Ishikawa (cell line): ENCODE data around the gene MCF2L.

ENCODE experiments used
- CEBPB ChIP-seq: IDR thresholded peaks from 2 replicates; pipeline ENCODE4 v1.6.1; 2012
- CREB1 ChIP-seq: IDR thresholded peaks from 2 replicates; pipeline ENCODE4 v1.6.1; 2012; ENCODE audit warnings: low read depth
- EGR1 ChIP-seq: IDR thresholded peaks from 2 replicates; pipeline ENCODE4 v1.6.1; 2012
- EP300 ChIP-seq: IDR thresholded peaks from 2 replicates; pipeline ENCODE4 v1.6.1; 2012; ENCODE audit warnings: borderline replicate concordance
- FOXM1 ChIP-seq: IDR thresholded peaks from 2 replicates; pipeline ENCODE4 v1.6.1; 2012; ENCODE audit warnings: low read depth, borderline replicate concordance
- NFIC ChIP-seq: IDR thresholded peaks from 2 replicates; pipeline ENCODE4 v1.6.1; 2012
- RAD21 ChIP-seq: IDR thresholded peaks from 2 replicates; pipeline ENCODE4 v1.6.1; 2012; ENCODE audit warnings: low read depth
- TAF1 ChIP-seq: IDR thresholded peaks from 2 replicates; pipeline ENCODE4 v1.6.1; 2012; ENCODE audit warnings: low read depth, mild to moderate bottlenecking
- TCF12 ChIP-seq: IDR thresholded peaks from 2 replicates; pipeline ENCODE4 v1.6.1; 2012; ENCODE audit warnings: low read depth
- TEAD4 ChIP-seq: IDR thresholded peaks from 2 replicates; pipeline ENCODE4 v1.6.1; 2012
- YY1 ChIP-seq: IDR thresholded peaks from 2 replicates; pipeline ENCODE4 v1.6.1; 2012; ENCODE audit warnings: low read depth
- ZBTB7A ChIP-seq: IDR thresholded peaks from 2 replicates; pipeline ENCODE4 v1.6.1; 2012; ENCODE audit warnings: low read depth
- TF ChIP-seq, protein P1 (sequence below): IDR thresholded peaks from 2 replicates; pipeline ENCODE4 v1.6.1; 2012
- TF ChIP-seq, protein P2 (sequence below): IDR thresholded peaks from 2 replicates; pipeline ENCODE4 v1.6.1; 2012
- TF ChIP-seq, protein P3 (sequence below): IDR thresholded peaks from 2 replicates; pipeline ENCODE4 v1.6.1; 2012; ENCODE audit warnings: low read depth, mild to moderate bottlenecking

Gene MCF2L

DNA sequence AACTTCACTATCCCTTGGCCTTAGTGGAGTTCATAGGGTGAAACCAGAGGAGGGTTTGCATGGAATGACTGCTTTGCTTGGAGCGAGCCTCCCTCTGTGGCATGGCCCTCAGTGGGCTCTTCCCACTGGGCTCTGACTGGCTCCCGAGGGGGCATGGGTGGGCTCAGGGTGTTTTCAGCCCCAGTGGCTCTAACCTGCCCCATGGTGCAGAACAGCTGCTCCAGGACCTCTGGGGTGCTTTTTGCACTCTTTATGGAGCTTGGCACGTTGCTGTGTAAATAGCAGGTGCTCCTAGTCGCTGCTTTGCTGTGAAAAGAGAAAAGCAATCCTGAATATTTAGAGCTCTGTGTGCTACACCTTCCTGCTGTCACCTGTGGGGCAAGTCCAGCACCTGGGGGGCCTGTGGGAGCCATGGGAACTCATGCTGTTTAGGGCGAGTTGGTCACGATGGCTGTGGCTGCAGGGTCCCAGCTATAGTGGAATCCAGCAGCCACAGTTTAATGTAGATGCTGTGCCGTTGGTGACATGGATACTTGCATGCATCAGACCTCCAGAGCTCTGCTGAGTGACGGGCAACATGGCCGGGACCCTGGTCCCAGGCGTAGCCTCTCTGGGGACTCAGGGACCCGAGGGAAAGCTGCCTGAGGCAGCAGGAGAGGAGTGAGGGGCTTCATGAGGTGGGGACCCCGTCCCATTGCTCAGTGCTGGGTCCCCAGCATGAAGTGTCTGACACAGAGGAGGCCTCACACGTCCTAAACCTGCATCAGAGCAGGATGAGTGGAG, 14.3 kb upstream of the MCF2L start:
- TF ChIP-seq CEBPB (no peak), EGR1 (no peak), TCF12 (no peak), FOXM1 (no peak), RAD21 (no peak), TAF1 (no peak), EP300 (no peak), YY1 (no peak), NFIC (no peak), ZBTB7A (no peak), TEAD4 (no peak)
- TF ChIP-seq, protein P1, sequence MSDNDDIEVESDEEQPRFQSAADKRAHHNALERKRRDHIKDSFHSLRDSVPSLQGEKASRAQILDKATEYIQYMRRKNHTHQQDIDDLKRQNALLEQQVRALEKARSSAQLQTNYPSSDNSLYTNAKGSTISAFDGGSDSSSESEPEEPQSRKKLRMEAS = no peak
- TF ChIP-seq, protein P2, sequence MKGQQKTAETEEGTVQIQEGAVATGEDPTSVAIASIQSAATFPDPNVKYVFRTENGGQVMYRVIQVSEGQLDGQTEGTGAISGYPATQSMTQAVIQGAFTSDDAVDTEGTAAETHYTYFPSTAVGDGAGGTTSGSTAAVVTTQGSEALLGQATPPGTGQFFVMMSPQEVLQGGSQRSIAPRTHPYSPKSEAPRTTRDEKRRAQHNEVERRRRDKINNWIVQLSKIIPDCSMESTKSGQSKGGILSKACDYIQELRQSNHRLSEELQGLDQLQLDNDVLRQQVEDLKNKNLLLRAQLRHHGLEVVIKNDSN = no peak

DNA sequence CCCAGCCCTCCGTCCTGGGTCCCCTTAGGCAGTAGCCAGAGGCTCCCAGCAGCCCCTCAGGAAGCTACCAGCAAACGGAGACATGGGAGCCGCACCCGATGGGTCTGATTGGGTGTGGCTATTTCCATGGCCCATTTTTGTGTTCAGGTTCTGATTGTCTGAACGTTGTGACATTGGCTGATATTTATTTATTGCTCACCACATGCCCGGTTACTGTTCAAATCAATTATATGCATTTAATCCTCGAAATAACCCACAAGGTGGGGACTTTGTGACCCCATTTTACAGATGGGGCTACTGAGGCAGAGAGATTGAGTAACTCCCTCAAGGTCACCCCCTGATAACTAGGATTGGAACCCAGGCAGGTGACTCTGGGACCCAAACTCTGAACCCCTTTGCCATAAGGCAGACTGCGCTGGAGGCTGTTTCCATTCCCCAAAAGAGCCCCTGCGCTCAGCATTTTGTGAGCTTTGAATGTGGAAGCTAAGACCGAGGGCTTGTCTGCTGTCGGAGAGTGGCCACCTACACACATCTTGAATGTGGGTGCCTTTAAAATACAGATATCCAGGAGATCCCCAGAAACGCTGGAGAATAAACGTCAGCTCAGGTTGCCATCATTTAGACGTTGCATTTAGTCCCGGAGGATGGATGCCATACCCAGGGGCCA, 13.6 kb upstream of the MCF2L start:
- TF ChIP-seq ZBTB7A (no peak), TEAD4 (no peak), YY1 (no peak), FOXM1 (no peak), EP300 (no peak), CREB1 (no peak), NFIC (no peak), CEBPB (no peak), RAD21 (no peak), EGR1 (no peak), TAF1 (no peak), TCF12 (no peak)
- TF ChIP-seq, protein P1 = no peak
- TF ChIP-seq, protein P3, sequence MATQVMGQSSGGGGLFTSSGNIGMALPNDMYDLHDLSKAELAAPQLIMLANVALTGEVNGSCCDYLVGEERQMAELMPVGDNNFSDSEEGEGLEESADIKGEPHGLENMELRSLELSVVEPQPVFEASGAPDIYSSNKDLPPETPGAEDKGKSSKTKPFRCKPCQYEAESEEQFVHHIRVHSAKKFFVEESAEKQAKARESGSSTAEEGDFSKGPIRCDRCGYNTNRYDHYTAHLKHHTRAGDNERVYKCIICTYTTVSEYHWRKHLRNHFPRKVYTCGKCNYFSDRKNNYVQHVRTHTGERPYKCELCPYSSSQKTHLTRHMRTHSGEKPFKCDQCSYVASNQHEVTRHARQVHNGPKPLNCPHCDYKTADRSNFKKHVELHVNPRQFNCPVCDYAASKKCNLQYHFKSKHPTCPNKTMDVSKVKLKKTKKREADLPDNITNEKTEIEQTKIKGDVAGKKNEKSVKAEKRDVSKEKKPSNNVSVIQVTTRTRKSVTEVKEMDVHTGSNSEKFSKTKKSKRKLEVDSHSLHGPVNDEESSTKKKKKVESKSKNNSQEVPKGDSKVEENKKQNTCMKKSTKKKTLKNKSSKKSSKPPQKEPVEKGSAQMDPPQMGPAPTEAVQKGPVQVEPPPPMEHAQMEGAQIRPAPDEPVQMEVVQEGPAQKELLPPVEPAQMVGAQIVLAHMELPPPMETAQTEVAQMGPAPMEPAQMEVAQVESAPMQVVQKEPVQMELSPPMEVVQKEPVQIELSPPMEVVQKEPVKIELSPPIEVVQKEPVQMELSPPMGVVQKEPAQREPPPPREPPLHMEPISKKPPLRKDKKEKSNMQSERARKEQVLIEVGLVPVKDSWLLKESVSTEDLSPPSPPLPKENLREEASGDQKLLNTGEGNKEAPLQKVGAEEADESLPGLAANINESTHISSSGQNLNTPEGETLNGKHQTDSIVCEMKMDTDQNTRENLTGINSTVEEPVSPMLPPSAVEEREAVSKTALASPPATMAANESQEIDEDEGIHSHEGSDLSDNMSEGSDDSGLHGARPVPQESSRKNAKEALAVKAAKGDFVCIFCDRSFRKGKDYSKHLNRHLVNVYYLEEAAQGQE = no peak
- TF ChIP-seq, protein P2 = no peak

DNA sequence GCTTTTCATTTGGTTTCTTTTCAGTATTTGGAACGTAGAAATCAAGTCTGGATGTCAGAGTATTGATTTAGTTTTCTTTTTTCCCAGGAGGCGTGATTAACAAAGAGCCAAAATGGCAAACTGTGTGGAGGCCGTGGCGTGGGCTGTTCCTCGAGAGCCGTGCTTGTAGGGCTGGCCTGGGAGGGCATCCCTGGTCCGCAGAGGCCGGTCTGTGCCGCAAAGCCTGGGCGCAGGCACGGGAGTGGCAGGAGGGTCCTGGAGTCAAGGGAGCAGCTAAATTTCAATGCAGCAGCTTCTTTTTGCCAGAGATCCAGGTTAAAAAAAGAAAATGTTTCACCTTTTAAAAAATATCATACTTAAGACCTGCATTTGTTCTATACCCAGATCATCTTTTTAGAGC, 13.1 kb upstream of the MCF2L start:
- TF ChIP-seq CREB1 = no peak

DNA sequence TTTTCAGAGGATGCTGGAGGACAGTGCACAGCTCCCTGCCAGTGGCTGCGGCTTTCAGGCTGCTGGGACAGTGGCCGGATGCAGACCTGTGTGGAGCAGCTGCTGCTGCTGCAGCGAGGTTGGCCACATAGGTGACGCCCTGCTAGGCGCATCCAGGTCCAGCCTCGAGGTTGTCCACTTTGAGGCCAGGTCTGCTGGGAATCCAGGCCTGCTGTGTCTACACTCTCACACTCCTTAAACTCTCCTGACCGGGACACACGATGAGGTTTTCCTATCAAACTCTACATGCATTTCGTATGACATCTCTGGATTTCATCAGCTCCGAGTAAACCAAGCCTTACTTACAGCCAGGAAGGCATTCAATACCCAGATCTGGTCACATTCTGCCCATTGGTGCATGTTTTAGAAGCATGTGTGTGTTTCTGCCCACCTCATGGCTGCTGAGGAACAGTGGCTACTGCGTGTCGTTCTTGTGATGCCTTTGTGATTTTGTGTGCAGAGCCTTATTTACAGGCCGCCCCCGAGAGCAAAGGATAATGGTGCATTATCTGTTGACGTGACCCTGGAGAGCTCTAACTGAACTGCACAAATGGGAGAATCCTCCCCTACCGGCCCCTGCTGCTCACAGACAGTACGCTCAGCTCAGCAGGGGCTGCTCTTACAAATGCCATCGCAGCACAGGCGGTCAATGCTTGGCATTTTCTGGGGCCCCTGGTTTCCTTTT, 12.3 kb upstream of the MCF2L start:
- TF ChIP-seq TEAD4 (no peak), NFIC (no peak), YY1 (no peak), EP300 (no peak), CEBPB (no peak), TCF12 (no peak), RAD21 (no peak)
- TF ChIP-seq, protein P2 = no peak

DNA sequence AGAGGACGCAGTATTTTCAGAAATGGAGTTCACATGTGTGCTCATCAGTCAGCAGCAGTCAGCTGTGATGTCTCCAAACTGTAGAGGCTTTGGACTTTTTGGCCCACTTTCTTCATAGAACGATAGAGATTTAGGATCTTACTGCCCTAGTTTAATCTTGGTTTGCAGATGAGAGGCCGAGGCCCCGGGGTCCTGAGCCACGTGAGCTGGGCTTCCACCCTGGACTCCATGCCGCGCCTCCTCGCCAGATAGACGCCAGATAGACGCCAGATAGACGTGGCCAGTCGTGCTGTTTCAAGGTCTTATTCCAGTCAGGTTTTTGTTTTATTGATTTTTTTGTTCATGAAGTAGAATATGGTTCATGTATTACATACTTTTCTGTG, 11.7 kb upstream of the MCF2L start:
- TF ChIP-seq TEAD4 (no peak), ZBTB7A (no peak), RAD21 (no peak), TAF1 (no peak), EGR1 (no peak), CREB1 (no peak), CEBPB (no peak), EP300 (no peak), NFIC (no peak), YY1 (no peak), TCF12 (no peak), FOXM1 (no peak)
- TF ChIP-seq, protein P1 = no peak
- TF ChIP-seq, protein P2 = no peak
- TF ChIP-seq, protein P3 = no peak
